ENCODE data around the gene CCDC190.

DNA sequence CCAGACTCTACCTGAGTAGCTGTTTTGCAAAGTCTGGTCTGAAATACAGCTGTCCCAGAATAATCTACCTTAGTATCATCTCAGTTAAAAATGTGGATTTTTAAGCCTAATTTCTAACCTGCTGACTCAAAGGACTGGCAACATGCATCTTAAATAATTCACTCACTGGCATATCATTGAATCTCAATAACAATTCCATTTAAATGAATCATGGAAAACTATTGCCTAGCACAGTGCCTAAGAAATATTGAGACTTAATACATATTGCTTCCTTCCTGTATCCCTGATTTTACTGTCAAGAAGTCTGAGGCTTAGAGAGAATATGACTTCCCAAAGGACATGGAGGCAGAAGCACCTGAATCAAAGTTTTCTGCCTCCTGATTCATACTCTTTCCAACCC is 3.1 kb downstream of the CCDC190 start:
- no peak for TF ChIP-seq CTCF (IDR thresholded peaks at IDR 0.05 in 4 of 5, conservative IDR thresholded peaks at IDR 0.05 in 1 of 5)
- TF ChIP-seq POLR2A (IDR thresholded peaks at IDR 0.05), result no peak
